Measurements from ENCODE around the gene MMGT1. TPM values are rescaled to one million over a fixed set of nuclear protein-coding genes. Genes with fewer than 3 reads are reported as not detected.

MMGT1 gene
- total RNA-seq (10 to 100 TPM; 26.2 to 29.5 (median 26.5) TPM), polyA plus RNA-seq (7.0 TPM)
- long read RNA-seq, donor 1, transcript MMGT1-201 (4 exons, 3,738 nt), result major isoform, 17 of 17 reads
- long read RNA-seq, donor 1, partial matches to known transcripts, result 0 of 17 reads
- long read RNA-seq, donor 1, other reads (novel, unspliced or antisense), result 0 of 17 reads
- long read RNA-seq, donor 2, transcript MMGT1-201 (4 exons, 3,738 nt), result major isoform, 14 of 14 reads
- long read RNA-seq, donor 2, partial matches to known transcripts, result 0 of 14 reads
- long read RNA-seq, donor 2, other reads (novel, unspliced or antisense), result 0 of 14 reads
- long read RNA-seq, donor 3, transcript MMGT1-201 (4 exons, 3,738 nt), result major isoform, 64 of 71 reads
- long read RNA-seq, donor 3, partial matches to known transcripts, result 0 of 71 reads
- long read RNA-seq, donor 3, other reads (novel, unspliced or antisense), result 7 of 71 reads
- long read RNA-seq, donor 4, transcript MMGT1-201 (4 exons, 3,738 nt), result major isoform, 19 of 21 reads
- long read RNA-seq, donor 4, partial matches to known transcripts, result 0 of 21 reads
- long read RNA-seq, donor 4, other reads (novel, unspliced or antisense), result 2 of 21 reads

- Histone ChIP-seq H3K4me1 (ENCODE audit: control insufficient read depth, insufficient read depth, low read length) (no peaks in the 10 kb centered on the region), H3K9me3 (ENCODE audit: control insufficient read depth, low read length) (no peaks in the 10 kb centered on the region), H3K4me3 (ENCODE audit: low read length) (peak within 1 kb of the TSS; percentile 63), H3K27ac (ENCODE audit: low read length) (peak within 1 kb of the TSS; percentile 100), H3K27me3 (ENCODE audit: control insufficient read depth, insufficient read depth) (no peaks in the 10 kb centered on the region)
- peak; percentile 94 for ATAC-seq
- intact Hi-C loops (cut with DNase I), result no loop called here
- under 1% methylated on average over 57 of the region's 65 CpGs for WGBS
- DNase-seq, result peak; percentile 82 to 94 (median 91)
These were observed at the start of gene MMGT1 for GRCh38 chrX:135973548-135974278. MMGT1 (minus strand) TSS chrX:135973988; CDS start chrX:135973675, 313 bp downstream.

- intact Hi-C loops (cut with DNase I), result loop anchor here in 2 of 4 donors (10.0 kb wide), 3 partner anchors 133 to 183 kb away; no protein-coding TSS in a partner anchor
These were observed 48.1 kb upstream of the MMGT1 start for GRCh38 chrX:136021903-136022302.

GRCh38 chrX:136021160-136021559, 47.4 kb upstream of the MMGT1 start:
- DNase-seq, result no peak
- WGBS, result 96% methylated on average over 1 of the region's 1 CpG
- Histone ChIP-seq H3K27me3 (ENCODE audit: control insufficient read depth, insufficient read depth) (no peaks in the 10 kb centered on the region), H3K4me3 (ENCODE audit: low read length) (no peak overlapping the region), H3K9me3 (ENCODE audit: control insufficient read depth, low read length) (no peaks in the 10 kb centered on the region), H3K4me1 (ENCODE audit: control insufficient read depth, insufficient read depth, low read length) (no peaks in the 10 kb centered on the region), H3K27ac (ENCODE audit: low read length) (no peak overlapping the region)
- intact Hi-C loops (cut with DNase I), result loop anchor here in 2 of 4 donors (10.0 kb wide), 3 partner anchors 134 to 184 kb away; no protein-coding TSS in a partner anchor
- ATAC-seq, result no peak

More at GRCh38 chrX:136021903-136022302, 48.1 kb upstream of the MMGT1 start:
- H3K9me3 ChIP-seq (ENCODE audit: control insufficient read depth, low read length), result no peaks in the 10 kb centered on the region
- WGBS, result 75% methylated on average over 1 of the region's 1 CpG
- no peaks in the 10 kb centered on the region for H3K27me3 ChIP-seq (ENCODE audit: control insufficient read depth, insufficient read depth)
- ATAC-seq, result no peak
- no peak overlapping the region for H3K4me3 ChIP-seq (ENCODE audit: low read length)
- H3K4me1 ChIP-seq (ENCODE audit: control insufficient read depth, insufficient read depth, low read length), result no peaks in the 10 kb centered on the region
- no peak for DNase-seq
- no peak overlapping the region for H3K27ac ChIP-seq (ENCODE audit: low read length)

- ATAC-seq, result no peak
- no peak overlapping the region for H3K27ac ChIP-seq (ENCODE audit: low read length)
- 75% methylated on average over 5 of the region's 5 CpGs for WGBS
- intact Hi-C loops (cut with DNase I), result no loop called here
- no peaks in the 10 kb centered on the region for H3K4me1 ChIP-seq (ENCODE audit: control insufficient read depth, insufficient read depth, low read length)
- DNase-seq, result no peak
- H3K27me3 ChIP-seq (ENCODE audit: control insufficient read depth, insufficient read depth), result no peaks in the 10 kb centered on the region
- no peak overlapping the region for H3K4me3 ChIP-seq (ENCODE audit: low read length)
- no peaks in the 10 kb centered on the region for H3K9me3 ChIP-seq (ENCODE audit: control insufficient read depth, low read length)
These were observed 45.4 kb upstream of the MMGT1 start for GRCh38 chrX:136019226-136019625.

GRCh38 chrX:136016881-136017280, 43.1 kb upstream of the MMGT1 start:
- DNase-seq (no peak), ATAC-seq (no peak)
- intact Hi-C loops (cut with DNase I), result no loop called here
- Histone ChIP-seq H3K27ac (ENCODE audit: low read length) (no peak overlapping the region), H3K27me3 (ENCODE audit: control insufficient read depth, insufficient read depth) (no peaks in the 10 kb centered on the region), H3K4me3 (ENCODE audit: low read length) (no peak overlapping the region), H3K9me3 (ENCODE audit: control insufficient read depth, low read length) (no peaks in the 10 kb centered on the region), H3K4me1 (ENCODE audit: control insufficient read depth, insufficient read depth, low read length) (no peaks in the 10 kb centered on the region)
- WGBS, result 77% methylated on average over 2 of the region's 2 CpGs

GRCh38 chrX:136015016-136015415, 41.2 kb upstream of the MMGT1 start:
- no peak overlapping the region for H3K4me3 ChIP-seq (ENCODE audit: low read length)
- DNase-seq (no peak), ATAC-seq (no peak)
- no peaks in the 10 kb centered on the region for H3K4me1 ChIP-seq (ENCODE audit: control insufficient read depth, insufficient read depth, low read length)
- intact Hi-C loops (cut with DNase I), result no loop called here
- no peak overlapping the region for H3K27ac ChIP-seq (ENCODE audit: low read length)
- no peaks in the 10 kb centered on the region for H3K27me3 ChIP-seq (ENCODE audit: control insufficient read depth, insufficient read depth)
- WGBS, result 92% methylated on average over 4 of the region's 4 CpGs
- H3K9me3 ChIP-seq (ENCODE audit: control insufficient read depth, low read length), result no peaks in the 10 kb centered on the region

- DNase-seq, result no peak
- WGBS, result 94% methylated on average over 4 of the region's 4 CpGs
- intact Hi-C loops (cut with DNase I), result no loop called here
These were observed 14.5 kb upstream of the MMGT1 start for GRCh38 chrX:135988245-135988644.

GRCh38 chrX:135985973-135986310, 12.2 kb upstream of the MMGT1 start:
- WGBS, result under 1% methylated on average over 15 of the region's 15 CpGs
- Histone ChIP-seq H3K4me1 (ENCODE audit: control insufficient read depth, insufficient read depth, low read length) (no peaks in the 10 kb centered on the region), H3K4me3 (ENCODE audit: low read length) (peak overlapping the region; percentile 84), H3K27me3 (ENCODE audit: control insufficient read depth, insufficient read depth) (no peaks in the 10 kb centered on the region), H3K27ac (ENCODE audit: low read length) (no peak overlapping the region), H3K9me3 (ENCODE audit: control insufficient read depth, low read length) (no peaks in the 10 kb centered on the region)
- intact Hi-C loops (cut with DNase I), result no loop called here
- peak in 1 of 3 donors; percentile 22 for DNase-seq
- ATAC-seq, result no peak

More at GRCh38 chrX:135988245-135988644, 14.5 kb upstream of the MMGT1 start:
- Histone ChIP-seq H3K27me3 (ENCODE audit: control insufficient read depth, insufficient read depth) (no peaks in the 10 kb centered on the region), H3K4me3 (ENCODE audit: low read length) (no peak overlapping the region), H3K4me1 (ENCODE audit: control insufficient read depth, insufficient read depth, low read length) (no peaks in the 10 kb centered on the region), H3K27ac (ENCODE audit: low read length) (no peak overlapping the region), H3K9me3 (ENCODE audit: control insufficient read depth, low read length) (no peaks in the 10 kb centered on the region)
- ATAC-seq, result no peak

- WGBS, result 0% methylated on average over 63 of the region's 68 CpGs
- peak; percentile 76 to 90 (median 90) for DNase-seq
- H3K27me3 ChIP-seq (ENCODE audit: control insufficient read depth, insufficient read depth), result no peaks in the 10 kb centered on the region
- intact Hi-C loops (cut with DNase I), result no loop called here
- peak within 1 kb of the TSS; percentile 84 for H3K4me3 ChIP-seq (ENCODE audit: low read length)
- H3K4me1 ChIP-seq (ENCODE audit: control insufficient read depth, insufficient read depth, low read length), result no peaks in the 10 kb centered on the region
- peak within 1 kb of the TSS; percentile 95 for H3K27ac ChIP-seq (ENCODE audit: low read length)
- H3K9me3 ChIP-seq (ENCODE audit: control insufficient read depth, low read length), result no peaks in the 10 kb centered on the region
- peak; percentile 98 for ATAC-seq
These were observed 11.6 kb upstream of the MMGT1 start, which contains the start of gene SLC9A6 for GRCh38 chrX:135985157-135985972. SLC9A6 (plus strand) TSS chrX:135985435; CDS start chrX:135985659, 224 bp downstream.

- Histone ChIP-seq H3K4me1 (ENCODE audit: control insufficient read depth, insufficient read depth, low read length) (no peaks in the 10 kb centered on the region), H3K9me3 (ENCODE audit: control insufficient read depth, low read length) (no peaks in the 10 kb centered on the region), H3K4me3 (ENCODE audit: low read length) (peak overlapping the region; percentile 84), H3K27ac (ENCODE audit: low read length) (peak overlapping the region; percentile 95), H3K27me3 (ENCODE audit: control insufficient read depth, insufficient read depth) (no peaks in the 10 kb centered on the region)
- intact Hi-C loops (cut with DNase I), result no loop called here
- DNase-seq, result no peak
- ATAC-seq, result peak in 1 of 2 donors; percentile 14
- WGBS, result 2% methylated on average over 7 of the region's 7 CpGs
These were observed 11.0 kb upstream of the MMGT1 start for GRCh38 chrX:135984791-135985156.
